IMR-90 (cell line): ENCODE data around the gene OR5AC2. TPM values are rescaled to one million over a fixed set of nuclear protein-coding genes. Genes with fewer than 3 reads are reported as not detected.

Source experiments
- ATAC-seq: fragments of 200-7000 bp; cut with Tn5 transposase; 2 replicates; pipeline ENCODE4 v1.9.1; 2020; ENCODE audit warnings: low read depth, mild to moderate bottlenecking, moderate library complexity
- BruUV-seq: library from RNA; stranded (reverse); fragments of 400-500 nt; replicated peaks from 2 replicates; lab custom pipeline; 2021; lab: Mats Ljungman, UMichigan
- CTCF ChIA-PET: fragments of 300-600 bp; formaldehyde crosslinking; extraction: SDS; loops from one replicate; lab custom pipeline; 2021; ENCODE audit warnings: antibody characterized with exemption; lab: Yijun Ruan, JAX
- POLR2A ChIA-PET: fragments of 300-600 bp; sonication (Branson Sonifier 250); formaldehyde crosslinking; loops from one replicate; lab custom pipeline; 2022; ENCODE audit warnings: antibody characterized with exemption; ENCODE audit not compliant: unreplicated experiment; lab: Charles Lee
- DNase-seq: peaks from one replicate; pipeline ENCODE4 v3.0.0; 2013
- H2AFZ ChIP-seq: replicated peaks from 2 replicates; pipeline ENCODE3; 2013; ENCODE audit warnings: low read length, mild to moderate bottlenecking; ENCODE audit not compliant: poor library complexity
- H2AK5ac ChIP-seq: 2 replicates; pipeline ENCODE4 v1.6.1; 2013; ENCODE audit warnings: low read depth, low read length, inconsistent platforms
- H2AK9ac ChIP-seq: replicated peaks from 2 replicates; pipeline ENCODE3; 2013; ENCODE audit warnings: mild to moderate bottlenecking, low read depth, low read length, moderate library complexity; ENCODE audit not compliant: poor library complexity
- H2BK120ac ChIP-seq: 2 replicates; pipeline ENCODE4 v1.6.1; 2013; ENCODE audit warnings: low read depth, low read length, inconsistent platforms
- H2BK15ac ChIP-seq: 3 replicates; pipeline ENCODE4 v1.6.1; 2013; ENCODE audit warnings: low read depth, low read length, inconsistent platforms
- H2BK20ac ChIP-seq: 2 replicates; pipeline ENCODE4 v1.6.1; 2013; ENCODE audit warnings: low read depth, mild to moderate bottlenecking, inconsistent platforms, low read length, moderate library complexity
- H2BK5ac ChIP-seq: 2 replicates; pipeline ENCODE4 v1.6.1; 2013; ENCODE audit warnings: mild to moderate bottlenecking, low read depth, low read length, inconsistent platforms; ENCODE audit not compliant: poor library complexity, severe bottlenecking
- H3K14ac ChIP-seq: replicated peaks from 2 replicates; pipeline ENCODE4 v1.6.1; 2013; ENCODE audit warnings: low read depth, low read length, inconsistent platforms
- H3K18ac ChIP-seq: 2 replicates; pipeline ENCODE4 v1.6.1; 2013; ENCODE audit warnings: low read depth, low read length, control low read depth
- H3K23ac ChIP-seq: 2 replicates; pipeline ENCODE4 v1.6.1; 2013; ENCODE audit warnings: low read depth, low read length, inconsistent platforms
- H3K27ac ChIP-seq: 2 replicates; pipeline ENCODE4 v1.5.1; 2013; ENCODE audit warnings: mild to moderate bottlenecking, control low read depth, low read length; ENCODE audit not compliant: insufficient read depth
- H3K27me3 ChIP-seq: 2 replicates; pipeline ENCODE4 v1.6.1; 2013; ENCODE audit warnings: low read length; ENCODE audit not compliant: control insufficient read depth, insufficient read depth
- H3K36me3 ChIP-seq: 2 replicates; pipeline ENCODE4 v1.6.1; 2013; ENCODE audit warnings: low read length, mixed read lengths; ENCODE audit not compliant: control insufficient read depth, insufficient read depth
- H3K4ac ChIP-seq: 2 replicates; pipeline ENCODE4 v1.6.1; 2013; ENCODE audit warnings: low read depth, low read length, inconsistent platforms
- H3K4me1 ChIP-seq: 2 replicates; pipeline ENCODE4 v1.6.1; 2013; ENCODE audit warnings: low read length, mixed read lengths; ENCODE audit not compliant: control insufficient read depth, insufficient read depth
- H3K4me2 ChIP-seq: 2 replicates; pipeline ENCODE4 v1.6.1; 2013; ENCODE audit warnings: low read depth, mild to moderate bottlenecking, control low read depth, low read length, moderate library complexity
- H3K4me3 ChIP-seq: 2 replicates; pipeline ENCODE4 v1.5.1; 2013; ENCODE audit warnings: low read depth, mild to moderate bottlenecking, control low read depth, low read length, moderate library complexity; ENCODE audit not compliant: insufficient read depth
- H3K56ac ChIP-seq: 2 replicates; pipeline ENCODE4 v1.6.1; 2013; ENCODE audit warnings: low read length, inconsistent platforms; ENCODE audit not compliant: insufficient read depth; ENCODE audit errors: extremely low read depth
- H3K79me1 ChIP-seq, 2 experiments: 2 replicates each; pipeline ENCODE4 v1.6.1; 2013; ENCODE audit warnings: low read length in 2 of 2, inconsistent platforms in 1 of 2, low read depth in 1 of 2
- H3K9ac ChIP-seq: 2 replicates; pipeline ENCODE4 v1.6.1; 2013; ENCODE audit warnings: low read depth, low read length, control low read depth
- H3K9me1 ChIP-seq: 2 replicates; pipeline ENCODE4 v1.6.1; 2013; ENCODE audit warnings: low read length, inconsistent platforms; ENCODE audit not compliant: insufficient read depth
- H3K9me3 ChIP-seq: 2 replicates; pipeline ENCODE4 v1.6.1; 2013; ENCODE audit warnings: low read length; ENCODE audit not compliant: control insufficient read depth, insufficient read depth
- H4K20me1 ChIP-seq: 2 replicates; pipeline ENCODE4 v1.6.1; 2013; ENCODE audit warnings: low read length, inconsistent platforms; ENCODE audit not compliant: insufficient read depth
- H4K5ac ChIP-seq: 2 replicates; pipeline ENCODE4 v1.6.1; 2013; ENCODE audit warnings: mild to moderate bottlenecking, low read depth, low read length, control low read depth
- H4K8ac ChIP-seq, 2 experiments: 2 replicates each; pipeline ENCODE4 v1.6.1; 2013; ENCODE audit warnings: low read depth in 2 of 2, low read length in 2 of 2, control low read depth in 1 of 2, inconsistent platforms in 1 of 2
- H4K91ac ChIP-seq: 2 replicates; pipeline ENCODE4 v1.6.1; 2013; ENCODE audit warnings: low read depth, low read length, inconsistent platforms; ENCODE audit not compliant: insufficient read depth
- BHLHE40 ChIP-seq: fragments of 150-350 bp; IDR thresholded peaks from 2 replicates; pipeline ENCODE4 v1.6.1; 2016; ENCODE audit warnings: mild to moderate bottlenecking, low read depth, low read length
- CEBPB ChIP-seq: IDR thresholded peaks from 2 replicates; pipeline ENCODE4 v1.6.1; 2012; ENCODE audit warnings: low read depth, low read length, improper control_type of control experiment
- CHD1 ChIP-seq: IDR thresholded peaks from 2 replicates; pipeline ENCODE4 v1.6.1; 2012; ENCODE audit warnings: low read depth, low read length, improper control_type of control experiment
- FOS ChIP-seq: fragments of 150-350 bp; IDR thresholded peaks from 2 replicates; pipeline ENCODE4 v1.6.1; 2016; ENCODE audit warnings: low read depth, low read length
- MAFK ChIP-seq: IDR thresholded peaks from 2 replicates; pipeline ENCODE4 v1.6.1; 2012; ENCODE audit warnings: low read depth, low read length, improper control_type of control experiment
- MAZ ChIP-seq: IDR thresholded peaks from 2 replicates; pipeline ENCODE4 v1.6.1; 2012; ENCODE audit warnings: low read depth, mild to moderate bottlenecking, low read length, improper control_type of control experiment, moderate library complexity, borderline replicate concordance
- MXI1 ChIP-seq: IDR thresholded peaks from 2 replicates; pipeline ENCODE4 v1.6.1; 2012; ENCODE audit warnings: low read depth, mild to moderate bottlenecking, low read length, moderate library complexity, borderline replicate concordance
- NFE2L2 ChIP-seq: fragments of 150-350 bp; IDR thresholded peaks from 2 replicates; pipeline ENCODE4 v1.6.1; 2016; ENCODE audit warnings: low read depth, mild to moderate bottlenecking, low read length
- POLR2A ChIP-seq: IDR thresholded peaks from 2 replicates; pipeline ENCODE4 v1.6.1; 2012; ENCODE audit warnings: mild to moderate bottlenecking, low read depth, low read length
- RAD21 ChIP-seq: IDR thresholded peaks from 2 replicates; pipeline ENCODE4 v1.6.1; 2012; ENCODE audit warnings: low read length, improper control_type of control experiment
- RCOR1 ChIP-seq: IDR thresholded peaks from 2 replicates; pipeline ENCODE4 v1.6.1; 2012; ENCODE audit warnings: mild to moderate bottlenecking, low read length, improper control_type of control experiment; ENCODE audit not compliant: insufficient replicate concordance
- RFX5 ChIP-seq: IDR thresholded peaks from 2 replicates; pipeline ENCODE4 v1.8.0; 2012; ENCODE audit warnings: low read depth, mild to moderate bottlenecking, low read length, moderate library complexity
- SMC3 ChIP-seq: fragments of 150-350 bp; IDR thresholded peaks from 2 replicates; pipeline ENCODE4 v1.6.1; 2016; ENCODE audit warnings: low read depth, mild to moderate bottlenecking, antibody characterized with exemption, low read length, moderate library complexity
- WGBS, 2 experiments: methylation state at CpG; one replicate each; pipeline versions ENCODE4 v1.1.5 to v1.1.7; 2013; ENCODE audit warnings: missing lambda C conversion rate in 2 of 2; ENCODE audit not compliant: insufficient read length in 1 of 2; ENCODE audit errors: extremely low coverage in 2 of 2; 5-methylcytosine and 5-hydroxymethylcytosine counted together
- dilution Hi-C: fragments of 300-500 bp; cut with HindIII; formaldehyde crosslinking; loops from one replicate; pipeline ENCODE4 v1.14.3; 2018; ENCODE audit warnings: low sequenced_read_pairs; ENCODE audit not compliant: unreplicated experiment
- in situ Hi-C: fragments of 300-500 bp; cut with MboI; formaldehyde crosslinking; loops from 3 replicates; pipeline ENCODE4 v1.14.3; 2019; ENCODE audit warnings: low sequenced_read_pairs, inconsistent platforms, mixed read lengths
- intact Hi-C: fragments of 100-400 bp; cut with micrococcal nuclease; formaldehyde crosslinking; loops from 2 replicates; pipeline ENCODE4 v1.10.0; 2022
- polyA plus RNA-seq, 3 experiments: library from polyadenylated mRNA; depleted of rRNA; stranded (reverse); fragments of >200 nt; gene quantifications; 2 replicates each; pipeline ENCODE4 v1.2.3, GENCODE V29; 2012; ENCODE audit warnings: low replicate concordance in 1 of 3
- total RNA-seq: library from RNA; depleted of rRNA; stranded (reverse); fragments of >200 nt; gene quantifications from 2 replicates; pipeline ENCODE4 v1.2.3, GENCODE V29; 2012
- TF ChIP-seq, protein P1 (sequence below): fragments of 150-350 bp; IDR thresholded peaks from 2 replicates; pipeline ENCODE4 v1.6.1; 2016; ENCODE audit warnings: low read depth, mild to moderate bottlenecking, low read length, moderate library complexity, borderline replicate concordance
- TF ChIP-seq, protein P2 (sequence below): fragments of 150-350 bp; IDR thresholded peaks from 2 replicates; pipeline ENCODE4 v1.6.1; 2017; ENCODE audit warnings: mild to moderate bottlenecking, antibody characterized with exemption, low read length, low read depth
- TF ChIP-seq, protein P3 (sequence below): conservative IDR thresholded peaks from 2 replicates; pipeline ENCODE4 v1.5.1; 2012; ENCODE audit warnings: mild to moderate bottlenecking, low read depth, low read length, improper control_type of control experiment

OR5AC2 gene
- total and polyA plus RNA-seq, 2 of the 4 experiments (the other 2 are of a cell fraction): not detected

DNA sequence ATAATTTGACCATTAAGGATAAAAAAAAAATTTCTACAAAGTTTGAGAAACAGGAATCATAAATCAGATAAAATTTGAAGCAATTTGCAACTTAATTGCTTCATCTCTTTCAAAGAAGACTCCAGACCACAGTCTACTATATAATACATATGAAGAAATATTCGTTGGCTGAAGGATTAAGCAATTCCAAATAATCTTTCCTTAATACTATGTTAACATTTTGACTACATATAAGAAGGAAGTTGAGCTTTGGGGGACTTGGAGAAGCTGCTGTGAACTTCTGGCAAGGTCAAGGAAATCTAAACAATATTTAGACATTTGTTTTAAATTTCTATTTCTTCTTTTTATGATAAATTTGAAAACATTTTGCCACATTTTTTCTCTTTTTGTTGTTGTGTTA, 38.4 kb upstream of the OR5AC2 start:
- intact Hi-C loops: no loop called here

More for the DNA sequence above, 38.4 kb upstream of the OR5AC2 start:
- DNase-seq (no peak), ATAC-seq (no peak)
- H3K9ac ChIP-seq: no peak overlapping the region
- H3K9me3 ChIP-seq: no peaks in the 10 kb centered on the region
- no peaks in the 10 kb centered on the region for H3K79me1 ChIP-seq
- H3K9me1 ChIP-seq: no peaks in the 10 kb centered on the region
- dilution Hi-C loops: loop anchor here (25.0 kb wide), 1 partner anchor 289 kb away; no protein-coding TSS in a partner anchor
- no CpG with 5 or more reads among the region's 1 CpG for WGBS, 2 experiments
- no peaks in the 10 kb centered on the region for H3K36me3 ChIP-seq
- no peak overlapping the region for H3K18ac ChIP-seq
- no peak overlapping the region for H4K91ac ChIP-seq
- no TSS peak for BruUV-seq
- no peak overlapping the region for H2BK5ac ChIP-seq
- H2AK5ac ChIP-seq: no peak overlapping the region
- H3K27me3 ChIP-seq: 0 out of 2 replicates have a peak, but pooled peaks cover 2% of the 10 kb centered on the region
- H3K27ac ChIP-seq: no peak overlapping the region
- H3K4me2 ChIP-seq: no peak overlapping the region
- TF ChIP-seq CHD1 (no peak), CEBPB (no peak), NFE2L2 (no peak), RCOR1 (no peak), MAZ (no peak), MXI1 (no peak), BHLHE40 (no peak), FOS (no peak), RFX5 (no peak), RAD21 (no peak), SMC3 (no peak), POLR2A (no peak), MAFK (no peak)
- TF ChIP-seq, protein P1, sequence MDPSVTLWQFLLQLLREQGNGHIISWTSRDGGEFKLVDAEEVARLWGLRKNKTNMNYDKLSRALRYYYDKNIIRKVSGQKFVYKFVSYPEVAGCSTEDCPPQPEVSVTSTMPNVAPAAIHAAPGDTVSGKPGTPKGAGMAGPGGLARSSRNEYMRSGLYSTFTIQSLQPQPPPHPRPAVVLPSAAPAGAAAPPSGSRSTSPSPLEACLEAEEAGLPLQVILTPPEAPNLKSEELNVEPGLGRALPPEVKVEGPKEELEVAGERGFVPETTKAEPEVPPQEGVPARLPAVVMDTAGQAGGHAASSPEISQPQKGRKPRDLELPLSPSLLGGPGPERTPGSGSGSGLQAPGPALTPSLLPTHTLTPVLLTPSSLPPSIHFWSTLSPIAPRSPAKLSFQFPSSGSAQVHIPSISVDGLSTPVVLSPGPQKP: no peak
- TF ChIP-seq, protein P2, sequence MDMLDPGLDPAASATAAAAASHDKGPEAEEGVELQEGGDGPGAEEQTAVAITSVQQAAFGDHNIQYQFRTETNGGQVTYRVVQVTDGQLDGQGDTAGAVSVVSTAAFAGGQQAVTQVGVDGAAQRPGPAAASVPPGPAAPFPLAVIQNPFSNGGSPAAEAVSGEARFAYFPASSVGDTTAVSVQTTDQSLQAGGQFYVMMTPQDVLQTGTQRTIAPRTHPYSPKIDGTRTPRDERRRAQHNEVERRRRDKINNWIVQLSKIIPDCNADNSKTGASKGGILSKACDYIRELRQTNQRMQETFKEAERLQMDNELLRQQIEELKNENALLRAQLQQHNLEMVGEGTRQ: no peak
- TF ChIP-seq, protein P3, sequence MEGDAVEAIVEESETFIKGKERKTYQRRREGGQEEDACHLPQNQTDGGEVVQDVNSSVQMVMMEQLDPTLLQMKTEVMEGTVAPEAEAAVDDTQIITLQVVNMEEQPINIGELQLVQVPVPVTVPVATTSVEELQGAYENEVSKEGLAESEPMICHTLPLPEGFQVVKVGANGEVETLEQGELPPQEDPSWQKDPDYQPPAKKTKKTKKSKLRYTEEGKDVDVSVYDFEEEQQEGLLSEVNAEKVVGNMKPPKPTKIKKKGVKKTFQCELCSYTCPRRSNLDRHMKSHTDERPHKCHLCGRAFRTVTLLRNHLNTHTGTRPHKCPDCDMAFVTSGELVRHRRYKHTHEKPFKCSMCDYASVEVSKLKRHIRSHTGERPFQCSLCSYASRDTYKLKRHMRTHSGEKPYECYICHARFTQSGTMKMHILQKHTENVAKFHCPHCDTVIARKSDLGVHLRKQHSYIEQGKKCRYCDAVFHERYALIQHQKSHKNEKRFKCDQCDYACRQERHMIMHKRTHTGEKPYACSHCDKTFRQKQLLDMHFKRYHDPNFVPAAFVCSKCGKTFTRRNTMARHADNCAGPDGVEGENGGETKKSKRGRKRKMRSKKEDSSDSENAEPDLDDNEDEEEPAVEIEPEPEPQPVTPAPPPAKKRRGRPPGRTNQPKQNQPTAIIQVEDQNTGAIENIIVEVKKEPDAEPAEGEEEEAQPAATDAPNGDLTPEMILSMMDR: no peak
- no peak overlapping the region for H3K4ac ChIP-seq
- no peak overlapping the region for H2BK120ac ChIP-seq
- in situ Hi-C loops: no loop called here
- H2BK20ac ChIP-seq: no peak overlapping the region
- H4K5ac ChIP-seq: no peak overlapping the region
- no peak overlapping the region for H2AK9ac ChIP-seq
- no peak overlapping the region for H3K4me3 ChIP-seq
- no peak overlapping the region for H3K56ac ChIP-seq
- H3K4me1 ChIP-seq: no peaks in the 10 kb centered on the region
- no peaks in the 10 kb centered on the region for H4K20me1 ChIP-seq
- H3K23ac ChIP-seq: no peak overlapping the region
- no peak overlapping the region for H2AFZ ChIP-seq
- ChIA-PET POLR2A (no interaction called here), CTCF (interaction anchor here (1.3 kb wide), 1 partner anchor 9 kb away, joined by 5 read pairs; no protein-coding TSS in a partner anchor)
- H4K8ac ChIP-seq: no peak overlapping the region
- no peak overlapping the region for H3K14ac ChIP-seq
- no peak overlapping the region for H2BK15ac ChIP-seq
